GM04504 (cell line): ENCODE results near the gene PLA2G6.
A peak's percentile ranks its signal among the peaks of the same experiment; 100 is the strongest.

Source experiments
- DNase-seq: peaks from one replicate; pipeline ENCODE4 v3.0.0-alpha.2; 2012; ENCODE audit warnings: low read depth

Gene PLA2G6

DNA sequence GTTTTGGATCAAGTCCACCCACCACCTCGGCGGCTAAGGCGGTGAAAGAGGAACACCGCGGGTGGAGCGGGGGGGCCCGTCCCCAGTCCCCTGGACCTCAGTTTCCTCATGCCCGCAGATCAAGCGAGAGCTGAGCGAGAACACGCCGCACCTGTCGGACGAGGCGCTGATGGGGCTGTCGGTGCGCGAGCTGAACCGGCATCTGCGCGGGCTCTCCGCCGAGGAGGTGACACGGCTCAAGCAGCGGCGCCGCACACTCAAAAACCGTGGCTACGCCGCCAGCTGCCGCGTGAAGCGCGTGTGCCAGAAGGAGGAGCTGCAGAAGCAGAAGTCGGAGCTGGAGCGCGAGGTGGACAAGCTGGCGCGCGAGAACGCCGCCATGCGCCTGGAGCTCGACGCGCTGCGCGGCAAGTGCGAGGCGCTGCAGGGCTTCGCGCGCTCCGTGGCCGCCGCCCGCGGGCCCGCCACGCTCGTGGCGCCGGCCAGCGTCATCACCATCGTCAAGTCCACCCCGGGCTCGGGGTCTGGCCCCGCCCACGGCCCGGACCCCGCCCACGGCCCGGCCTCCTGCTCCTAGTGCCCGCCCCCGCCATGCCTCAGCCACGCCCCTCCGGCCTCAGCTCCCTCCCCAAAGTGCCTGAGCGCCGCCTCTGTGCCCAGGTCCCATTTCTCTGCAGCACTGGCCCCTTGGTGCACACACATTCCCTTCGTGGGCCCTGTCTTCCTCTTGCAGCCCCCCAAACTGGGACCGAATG, 32.8 kb upstream of the PLA2G6 start:
- no peak for DNase-seq

DNA sequence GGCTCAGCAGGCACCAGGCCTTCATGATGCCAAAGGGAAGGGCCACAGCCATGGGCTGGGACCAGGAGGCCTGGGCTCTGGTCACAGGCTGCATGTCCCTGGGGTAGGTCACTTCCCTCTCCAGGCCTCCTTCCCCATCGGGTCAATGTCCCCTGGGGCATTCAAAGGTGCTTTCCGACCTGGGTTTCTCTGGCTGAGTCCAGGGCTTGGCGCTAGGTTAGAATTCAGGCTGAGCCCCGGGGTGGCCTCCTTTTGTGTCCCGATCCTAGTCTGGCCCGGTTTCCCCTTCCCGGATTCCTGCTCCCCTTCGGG, 32.3 kb upstream of the PLA2G6 start:
- DNase-seq: no peak

DNA sequence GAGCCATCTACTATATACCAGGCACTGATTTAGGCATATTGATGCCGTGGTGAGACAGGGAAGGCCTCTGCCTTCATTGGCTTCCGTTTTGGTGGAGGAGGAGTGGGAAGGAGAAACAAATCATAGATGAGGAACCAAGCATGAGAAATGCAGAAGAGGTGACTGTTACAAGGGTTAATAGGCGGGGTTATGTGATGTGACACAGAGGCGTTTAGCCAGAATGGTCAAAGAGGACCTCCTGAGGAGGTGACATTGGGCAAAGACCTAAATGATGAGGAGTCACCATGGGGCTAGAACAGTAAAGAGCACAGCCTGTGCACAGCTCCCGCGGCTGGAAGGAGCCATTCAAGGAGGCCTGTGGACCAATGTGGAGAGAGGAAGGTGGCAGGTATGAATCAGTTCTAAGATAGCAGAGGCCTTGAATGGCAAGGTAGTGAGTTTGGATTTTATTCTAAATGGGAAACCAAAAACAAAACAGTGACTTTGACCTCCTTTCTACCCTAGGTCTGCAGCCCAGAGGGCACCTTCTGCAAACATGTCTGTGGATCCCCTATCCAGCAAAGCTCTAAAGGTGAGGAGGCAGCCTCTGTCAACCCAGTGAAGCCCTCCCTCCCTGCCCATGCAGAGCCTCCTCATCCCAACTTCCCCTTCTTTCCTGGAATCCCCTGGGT, 31.8 kb upstream of the PLA2G6 start:
- no peak for DNase-seq

DNA sequence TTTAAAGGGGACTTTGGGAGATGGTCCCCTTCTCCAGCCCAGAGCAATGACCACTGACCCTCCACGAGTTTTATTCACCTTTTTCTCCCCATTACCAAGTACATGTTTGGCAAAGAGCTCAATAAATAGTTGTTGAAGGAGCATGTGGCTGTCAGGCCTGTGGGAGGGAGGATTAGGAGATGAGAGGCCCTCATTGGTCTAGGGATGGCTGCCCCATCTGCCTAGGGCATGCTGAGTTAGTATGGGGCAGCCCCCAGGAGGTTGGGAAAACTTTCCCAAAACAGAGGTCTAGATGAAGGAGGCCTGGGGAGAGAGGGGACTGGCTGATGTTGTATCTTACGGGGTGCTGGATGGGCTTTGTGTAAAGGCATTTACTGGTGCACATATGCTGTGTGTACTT, 30.8 kb upstream of the PLA2G6 start:
- DNase-seq: no peak

DNA sequence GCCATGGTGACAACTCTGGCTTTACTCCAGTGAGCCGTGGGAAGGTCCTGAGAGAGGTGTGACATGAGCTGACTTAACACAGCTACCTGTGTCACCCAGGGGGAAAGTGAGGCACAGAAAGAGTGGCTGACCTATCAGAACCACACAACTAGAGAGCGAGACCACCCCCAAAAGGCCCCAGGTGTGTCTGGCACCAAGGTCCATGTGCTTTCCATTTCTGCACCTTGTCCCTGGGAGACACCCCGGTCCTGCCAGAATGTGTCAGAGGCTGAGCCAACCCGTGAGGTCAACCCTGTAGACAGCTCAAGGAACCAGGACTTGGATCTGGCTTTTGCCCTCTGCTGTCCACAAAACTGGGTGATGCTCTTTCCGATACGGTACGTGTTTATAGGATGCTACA, 29.9 kb upstream of the PLA2G6 start:
- no peak for DNase-seq

DNA sequence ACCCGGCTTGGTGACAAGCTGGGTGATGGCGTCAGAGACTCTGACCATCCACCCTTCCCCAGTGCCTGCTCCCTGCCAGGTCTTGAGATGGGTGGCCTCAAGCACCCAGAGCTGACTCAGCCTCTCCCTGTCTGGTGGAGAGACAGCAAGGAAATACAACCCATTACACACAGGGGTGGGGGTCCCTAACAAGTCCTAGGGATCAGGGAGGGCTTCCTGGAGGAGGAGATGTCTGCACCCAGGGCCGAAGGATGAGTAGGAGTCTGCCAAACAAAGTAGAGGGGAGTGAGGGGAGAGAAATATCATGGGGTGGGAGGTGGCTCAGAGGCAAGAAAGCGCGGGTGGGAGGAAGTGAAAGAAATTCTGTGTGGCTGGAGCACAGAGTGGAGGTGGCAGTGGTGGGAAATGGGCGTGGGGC, 26.9 kb upstream of the PLA2G6 start:
- DNase-seq: no peak

DNA sequence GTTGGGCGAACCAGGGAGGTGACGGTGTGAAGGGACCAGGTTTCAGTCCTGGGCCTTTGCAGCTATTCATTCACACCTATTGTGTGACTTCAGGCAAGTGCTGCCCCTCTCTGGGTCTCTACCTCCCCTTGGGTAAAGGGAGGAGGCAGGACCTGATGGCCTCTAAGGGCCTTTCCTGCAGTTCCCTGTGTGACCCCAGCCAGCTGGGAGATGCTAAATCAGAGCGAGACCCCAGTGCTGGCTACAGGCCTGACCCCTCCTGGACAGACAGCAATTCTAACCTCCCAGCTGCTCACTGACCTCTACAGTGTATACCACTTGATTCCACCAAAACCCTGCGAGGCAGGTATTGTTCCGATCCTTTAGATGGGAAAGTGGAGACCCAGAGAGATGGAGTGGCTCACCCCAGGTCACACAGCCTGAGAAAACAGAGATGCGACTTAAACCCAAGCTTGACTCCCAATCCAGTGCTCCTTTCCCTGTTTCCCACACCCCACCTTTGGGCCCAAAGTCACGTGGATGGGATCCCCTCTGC, 26.3 kb upstream of the PLA2G6 start:
- no peak for DNase-seq

DNA sequence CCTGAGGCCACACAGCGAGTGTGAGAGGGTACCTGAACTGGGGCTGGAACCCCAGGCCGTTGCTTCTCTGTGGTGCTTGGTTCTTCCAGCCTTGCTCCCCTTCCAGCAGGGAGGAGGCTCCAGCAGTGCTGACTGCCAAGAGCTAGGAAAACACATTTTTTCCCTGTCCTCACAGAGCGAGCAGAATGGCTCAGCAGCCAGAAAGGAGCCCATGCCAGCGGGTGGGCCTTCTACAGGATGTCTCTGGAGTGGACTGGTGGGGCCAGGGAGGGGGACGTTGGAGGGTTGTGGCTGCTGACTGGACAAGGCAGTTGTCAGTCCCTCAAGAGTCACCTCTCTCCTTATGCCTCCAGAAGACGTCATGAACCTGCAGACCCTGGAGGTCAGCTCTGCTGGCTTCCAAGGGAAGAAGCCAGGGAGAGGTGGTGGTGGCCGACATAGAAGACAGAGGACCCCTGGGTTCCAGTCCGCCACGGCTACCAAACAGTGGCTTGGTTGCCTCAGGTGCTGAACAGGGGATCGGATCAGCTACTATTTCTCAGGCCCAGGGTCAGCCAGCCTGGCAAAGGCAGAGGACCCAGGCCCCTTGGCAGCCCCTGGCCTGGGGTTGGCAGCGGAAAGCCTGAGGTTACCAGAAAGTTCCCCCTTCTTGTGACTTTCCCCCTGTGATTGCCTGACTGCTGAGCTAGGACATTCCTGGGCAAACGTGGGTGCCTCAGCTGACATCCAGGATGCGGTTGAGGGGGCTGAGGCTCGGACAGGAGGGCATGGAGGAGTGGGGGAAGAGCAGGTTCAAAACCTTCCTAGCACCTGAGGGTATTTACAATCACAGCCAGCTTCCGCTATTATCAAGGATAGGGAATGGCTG, 23.9 kb upstream of the PLA2G6 start:
- peak; percentile 87 for DNase-seq

DNA sequence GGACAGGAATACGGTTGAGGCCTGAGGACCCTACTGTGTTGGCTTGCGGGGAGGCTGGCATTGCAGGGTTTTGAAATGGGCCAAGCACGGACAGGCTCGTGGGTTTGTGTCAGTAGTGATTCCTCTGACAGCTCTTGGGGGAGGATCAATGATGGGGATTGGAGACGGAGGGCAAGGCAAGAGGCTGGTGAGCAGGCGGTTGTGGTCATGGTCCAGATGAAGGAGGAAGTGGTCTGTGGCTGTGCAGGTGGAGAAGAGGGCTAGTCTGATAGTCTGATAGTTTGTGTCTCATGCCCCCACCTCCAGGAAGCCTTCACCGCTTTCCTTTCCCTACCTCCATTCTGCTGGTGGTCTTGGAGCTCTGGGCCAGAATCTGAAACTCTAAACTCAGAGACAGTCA, 23.2 kb upstream of the PLA2G6 start:
- DNase-seq: no peak

DNA sequence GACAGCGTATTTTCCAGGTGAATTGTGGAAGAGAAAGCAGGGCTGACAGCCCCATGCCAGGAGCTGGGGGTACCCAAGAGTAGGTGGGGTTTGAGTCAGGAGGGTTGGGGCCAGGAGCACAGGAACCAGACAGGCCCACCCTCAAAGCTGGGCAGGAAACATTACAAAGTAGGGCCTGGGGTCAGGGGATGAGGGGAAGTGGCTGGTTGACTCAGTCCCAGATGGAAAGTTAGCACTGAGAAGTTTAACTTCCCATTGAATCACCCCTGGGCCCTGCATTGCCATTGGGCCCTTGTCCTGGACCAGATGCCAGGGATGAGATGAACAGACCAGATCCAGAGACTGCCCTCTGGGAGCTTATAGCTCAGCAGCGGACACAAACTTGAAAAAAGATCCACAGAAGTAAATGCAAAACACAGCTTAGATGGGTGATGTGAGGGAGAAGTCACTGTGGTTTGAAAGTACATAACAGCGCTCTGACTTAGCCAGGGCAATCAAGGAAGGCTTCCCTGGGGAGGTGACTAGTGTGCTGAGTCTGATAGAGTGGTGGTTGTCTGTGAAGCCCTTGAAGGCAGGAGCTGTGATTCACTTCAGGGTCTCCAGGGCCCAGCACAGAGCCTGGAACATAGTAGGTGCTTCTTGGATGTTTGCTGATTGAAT, 22.4 kb upstream of the PLA2G6 start:
- DNase-seq: no peak

DNA sequence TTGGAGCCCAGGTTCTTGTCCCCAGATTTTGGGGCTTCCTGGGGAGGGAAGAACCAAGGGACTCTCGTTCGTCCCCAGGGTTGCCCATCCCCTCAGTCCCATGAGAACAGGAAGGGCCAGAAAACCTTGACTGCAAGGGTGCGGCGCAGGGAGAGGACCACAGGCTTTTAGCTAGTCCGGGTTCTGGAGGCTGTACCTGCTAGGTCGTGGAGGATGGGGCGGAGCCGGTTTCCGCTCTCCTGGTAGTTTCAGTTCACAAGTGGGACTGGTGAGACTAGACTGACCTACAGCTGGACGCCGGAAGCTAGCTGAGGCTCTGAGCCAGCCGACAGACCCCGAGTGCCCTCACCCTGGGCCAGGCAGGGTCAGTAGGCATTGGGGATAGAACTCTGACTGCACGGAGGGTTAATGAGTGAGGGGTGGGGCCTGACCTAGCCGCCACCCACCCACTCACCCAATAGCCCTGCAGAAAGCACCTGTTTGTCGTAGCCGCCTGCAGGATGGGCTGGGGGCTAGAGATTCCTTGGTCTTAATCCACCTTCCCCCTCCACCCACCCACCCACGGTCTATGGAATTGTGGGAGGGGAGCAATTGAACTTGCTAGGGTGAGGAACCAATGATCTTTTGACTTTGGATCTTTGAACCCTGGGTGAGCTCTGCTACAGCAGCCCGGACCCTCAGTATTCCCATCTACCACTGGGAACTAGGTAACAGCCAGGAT, 21.6 kb upstream of the PLA2G6 start:
- no peak for DNase-seq

DNA sequence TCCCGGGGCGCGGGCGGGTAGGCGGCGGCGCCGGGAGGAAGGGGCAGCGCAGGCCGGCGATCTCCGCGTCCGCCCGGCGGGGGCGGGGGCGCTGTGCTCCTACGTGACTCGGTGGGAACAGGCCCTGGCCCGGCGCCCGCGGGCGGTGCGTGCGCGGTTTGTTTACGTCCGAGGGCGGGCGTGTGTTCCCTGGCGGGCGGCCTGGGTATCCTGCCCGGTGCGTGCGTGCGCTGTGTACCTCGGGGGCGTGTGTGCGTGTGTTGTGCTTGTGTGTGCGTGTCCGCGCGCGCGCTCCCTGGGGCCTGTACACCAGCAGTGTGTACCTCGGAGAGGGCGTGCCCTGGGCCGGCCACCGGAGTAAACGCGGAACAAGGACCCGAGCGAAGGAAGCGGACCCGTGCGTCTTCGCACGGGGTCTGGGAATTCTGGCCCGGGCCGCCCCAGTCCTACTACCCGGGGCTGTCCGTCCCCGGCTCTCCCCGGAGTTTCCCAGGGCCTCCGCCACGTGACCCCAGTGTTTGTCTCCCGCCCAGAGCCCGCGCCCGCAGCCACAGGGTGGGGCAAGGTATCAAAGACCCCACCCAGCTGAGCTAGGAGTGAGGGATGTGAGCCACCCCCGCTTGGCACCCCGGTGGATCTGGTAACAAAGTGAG, 20.9 kb upstream of the PLA2G6 start:
- peak; percentile 66 for DNase-seq

DNA sequence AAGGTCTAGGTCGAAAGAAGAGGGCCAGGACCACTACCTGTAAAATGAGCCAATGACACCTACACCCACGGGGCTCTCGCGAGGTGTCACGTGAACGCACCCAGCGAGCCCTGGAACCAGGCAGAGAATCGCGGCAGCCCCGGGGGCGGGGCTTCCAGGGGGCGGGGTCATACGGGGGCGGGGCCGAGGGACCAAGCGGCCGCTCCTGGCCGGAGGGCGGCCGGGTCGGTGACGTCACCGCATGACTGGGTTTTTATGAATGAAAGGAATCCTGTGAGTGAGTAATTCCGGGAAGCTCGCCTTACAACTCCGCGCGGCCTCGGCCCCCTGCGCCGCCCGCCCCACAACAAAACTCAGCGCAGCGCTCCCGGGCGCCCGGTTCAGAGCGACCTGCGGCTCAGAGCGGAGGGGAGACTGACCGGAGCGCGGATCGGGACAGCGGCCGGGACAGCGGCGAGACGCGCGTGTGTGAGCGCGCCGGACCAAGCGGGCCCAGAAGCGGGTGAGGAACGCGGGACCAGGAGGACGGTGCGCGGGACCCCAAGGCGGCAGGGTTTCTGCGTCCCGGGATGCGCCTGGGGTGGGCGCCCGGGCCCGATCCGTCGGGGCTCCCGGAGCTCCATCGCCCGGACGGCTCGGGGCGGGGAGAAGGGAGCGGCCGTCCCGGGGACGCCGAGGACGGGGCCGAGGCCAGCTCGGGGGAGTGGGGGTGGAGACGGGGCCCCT, 20.2 kb upstream of the PLA2G6 start, which contains the start of gene MAFF:
MAFF (plus strand) TSS at position 284 of the 726 bp plus-strand sequence. CDS start 11,860 bp downstream, outside the sequence.
- DNase-seq: peak; percentile 95

DNA sequence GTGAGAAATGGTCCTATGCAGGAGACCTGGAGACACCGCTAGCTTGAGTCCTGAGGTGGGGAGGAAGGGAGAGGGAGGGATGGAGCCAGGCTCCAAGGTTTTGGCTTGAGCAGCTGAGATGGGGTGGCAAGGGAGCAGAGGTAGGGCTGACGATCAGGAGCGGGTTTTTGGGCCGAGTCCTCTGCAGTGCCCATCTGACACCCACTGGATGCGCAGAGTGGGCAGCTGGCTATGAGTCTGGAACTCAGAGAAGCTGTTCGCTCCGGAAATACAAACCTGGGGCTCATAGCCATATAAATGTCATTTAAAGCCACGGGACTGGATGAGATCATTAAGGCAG, 19.7 kb upstream of the PLA2G6 start:
- DNase-seq: no peak

DNA sequence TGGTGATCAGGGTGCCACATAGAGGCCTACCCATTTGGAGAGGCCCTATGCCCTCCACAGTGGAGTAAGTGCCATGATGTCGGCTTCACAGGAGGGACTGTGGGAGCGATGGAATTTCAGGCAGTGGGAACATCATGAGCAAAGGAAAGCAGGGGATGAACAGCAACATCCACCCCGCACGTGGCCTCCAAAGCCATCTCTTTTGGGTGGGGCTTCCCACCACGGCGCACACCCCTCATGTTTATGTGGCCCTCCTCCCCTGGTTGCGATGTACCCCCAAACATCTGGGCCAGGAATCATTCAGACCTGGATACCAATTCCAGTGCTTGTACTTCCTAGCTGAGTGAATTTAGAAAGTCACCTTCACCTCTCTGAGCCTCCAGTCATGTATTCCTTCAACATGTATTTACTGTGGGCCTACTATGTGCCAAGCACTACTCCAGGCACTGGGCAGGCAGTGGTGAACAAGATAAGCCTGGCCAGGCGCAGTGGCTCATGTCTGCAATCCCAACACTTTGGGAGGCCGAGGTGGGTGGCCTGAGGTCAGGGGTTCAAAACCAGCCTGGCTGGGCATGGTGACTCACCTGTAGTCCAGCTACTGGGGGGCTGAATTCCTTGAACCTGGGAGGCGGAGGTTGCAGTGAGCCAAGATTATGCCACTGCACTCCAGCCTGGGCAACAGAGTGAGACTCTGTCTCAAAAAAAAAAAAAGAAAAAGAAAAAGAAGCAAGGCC, 18.4 kb upstream of the PLA2G6 start:
- no peak for DNase-seq

DNA sequence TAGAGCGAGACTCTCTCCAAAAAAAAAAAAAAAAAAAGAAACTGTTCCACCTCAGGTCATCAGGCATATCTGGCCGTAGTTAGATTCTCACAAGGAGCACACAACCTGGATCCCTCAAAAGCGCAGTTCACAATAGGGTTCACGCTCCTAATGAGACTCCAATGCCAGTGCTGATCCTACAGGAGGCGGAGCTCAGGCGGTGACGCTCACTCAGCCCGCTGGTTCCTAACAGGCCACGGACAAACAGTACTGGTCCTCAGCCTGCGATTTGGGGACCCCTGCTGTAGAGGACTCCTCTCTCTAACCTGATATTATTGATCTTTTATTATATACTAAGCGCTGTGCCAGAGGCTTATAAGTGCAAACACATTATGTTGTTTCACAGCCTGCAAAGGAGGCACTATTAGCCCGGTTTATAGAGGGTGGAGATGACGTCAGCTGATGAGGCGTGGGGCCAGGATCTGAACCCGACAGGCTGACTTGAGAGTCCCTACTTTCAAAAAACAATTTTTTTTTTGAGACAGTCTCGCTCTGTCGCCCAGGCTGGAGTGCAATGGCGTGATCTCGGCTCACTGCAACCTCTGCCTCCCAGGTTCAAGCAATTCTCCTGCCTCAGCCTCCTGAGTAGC, 15.3 kb upstream of the PLA2G6 start:
- DNase-seq: no peak

DNA sequence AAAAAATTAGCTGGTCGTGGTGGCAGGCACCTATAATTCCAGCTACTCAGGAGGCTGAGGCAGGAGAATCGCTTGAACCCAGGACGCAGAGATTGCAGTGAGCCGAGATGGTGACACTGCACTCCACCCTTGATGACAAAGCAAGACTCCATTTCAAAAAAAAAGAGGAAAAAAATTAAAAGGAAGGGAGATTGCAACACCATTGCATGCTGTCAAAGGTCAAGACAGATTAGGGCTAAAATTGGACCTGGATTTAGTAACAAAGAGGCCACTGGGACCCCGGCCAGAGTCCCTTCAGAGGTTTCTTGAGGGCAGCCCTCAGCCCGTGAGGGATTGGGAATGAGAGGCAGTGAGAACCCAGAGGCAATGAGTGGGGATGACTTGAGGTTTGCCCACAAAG, 11.9 kb upstream of the PLA2G6 start:
- no peak for DNase-seq

DNA sequence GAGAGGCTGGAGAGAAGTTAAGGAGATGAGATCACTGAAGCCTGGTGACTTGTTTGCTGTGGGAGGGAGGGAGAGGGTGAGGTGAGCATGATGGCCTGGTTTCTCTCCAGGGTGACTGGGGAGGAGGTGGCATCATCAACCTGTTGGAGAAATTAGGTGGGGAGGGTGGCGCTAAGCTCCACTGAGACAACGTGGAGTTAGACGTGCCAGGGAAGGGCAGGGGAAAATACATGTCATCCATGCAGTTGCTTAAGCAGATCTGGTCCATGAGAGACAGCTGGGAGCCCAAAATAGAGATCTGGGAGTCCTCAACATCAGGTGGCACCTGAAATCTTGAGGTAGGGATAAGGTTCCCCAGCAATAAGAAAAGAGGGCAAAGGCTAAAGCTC, 10.8 kb upstream of the PLA2G6 start:
- no peak for DNase-seq
